HepG2 (cell line): ENCODE data around the gene MYBPC2. TPM values are rescaled to one million over a fixed set of nuclear protein-coding genes. Genes with fewer than 3 reads are reported as not detected.
A peak's percentile ranks its signal among the peaks of the same experiment; 100 is the strongest.

ENCODE experiments used
- ATAC-seq: fragments of 200-7000 bp; cut with Tn5 transposase; 3 replicates; pipeline ENCODE4 v1.9.1; 2020; ENCODE audit warnings: mild to moderate bottlenecking, moderate library complexity
- BruUV-seq: library from RNA; stranded (reverse); fragments of 400-500 nt; replicated peaks from 2 replicates; lab custom pipeline; 2021; lab: Mats Ljungman, UMichigan
- CTCF ChIA-PET: fragments of 300-600 bp; formaldehyde crosslinking; extraction: SDS; loops from one replicate; lab custom pipeline; 2021; ENCODE audit warnings: low total read pairs, inconsistent platforms, low intra/inter-chr PET ratio; lab: Yijun Ruan, JAX
- POLR2A ChIA-PET: fragments of 350-600 bp; sonication (Branson Sonifier 250); formaldehyde crosslinking; loops from one replicate; lab custom pipeline; 2020; ENCODE audit warnings: antibody characterized with exemption, inconsistent platforms; lab: Yijun Ruan, JAX
- DNase-seq: peaks from one replicate; pipeline ENCODE4 v3.0.0-alpha.2; 2015; ENCODE audit warnings: low spot score
- FAIRE-seq: peaks from 3 replicates; lab custom pipeline; 2011; peaks lifted over from hg19 to GRCh38; lab: Jason Lieb, UNC
- H2AFZ ChIP-seq: one replicate; pipeline ENCODE4 v1.6.1; 2011; ENCODE audit warnings: low read length, inconsistent platforms
- H3K27ac ChIP-seq: fragments of 300-600 bp; 3 replicates; pipeline ENCODE4 v1.8.0; 2011; ENCODE audit warnings: mixed run types, mild to moderate bottlenecking, mixed read lengths, low read length, inconsistent platforms; ENCODE audit not compliant: insufficient read depth; ENCODE audit errors: extremely low read length
- H3K27me3 ChIP-seq, 2 experiments: fragments of 200-600 bp in 1 of 2; 2 replicates in 1 of 2; 3 replicates in 1 of 2; pipeline versions ENCODE4 v1.6.0 to v1.8.0; 2011; ENCODE audit warnings: low read length in 2 of 2, mild to moderate bottlenecking in 2 of 2, moderate library complexity in 2 of 2, inconsistent platforms in 1 of 2; ENCODE audit not compliant: insufficient read depth in 2 of 2, control insufficient read depth in 1 of 2
- H3K36me3 ChIP-seq, 2 experiments: fragments of 200-600 bp in 1 of 2; replicated peaks in 1 of 2; 2 replicates in 1 of 2; 3 replicates in 1 of 2; pipeline versions ENCODE4 v1.5.1 to v1.8.0; 2011; ENCODE audit warnings: low read length in 2 of 2, inconsistent platforms in 1 of 2; ENCODE audit not compliant: insufficient read depth in 2 of 2, control insufficient read depth in 1 of 2
- H3K4me1 ChIP-seq: 2 replicates; pipeline ENCODE4 v1.5.1; 2012; ENCODE audit warnings: low read length, inconsistent platforms; ENCODE audit not compliant: insufficient read depth
- H3K4me2 ChIP-seq: 2 replicates; pipeline ENCODE4 v1.6.0; 2011; ENCODE audit warnings: low read depth, low read length, inconsistent platforms
- H3K4me3 ChIP-seq, 3 experiments: fragments of 200-600 bp in 1 of 3; sonication (generic), shearing (Covaris generic) in 1 of 3; replicated peaks in 1 of 3; 2 replicates each; pipeline ENCODE4 v1.5.1; 2011 to 2016; ENCODE audit warnings: low read length in 3 of 3, inconsistent platforms in 2 of 3, low read depth in 2 of 3, mild to moderate bottlenecking in 2 of 3, control low read depth in 1 of 3, mixed read lengths in 1 of 3; ENCODE audit not compliant: insufficient read depth in 1 of 3
- H3K79me2 ChIP-seq: one replicate; pipeline ENCODE4 v1.6.1; 2011; ENCODE audit warnings: low read length, inconsistent platforms; ENCODE audit not compliant: insufficient read depth
- H3K9ac ChIP-seq: 2 replicates; pipeline ENCODE4 v1.6.0; 2011; ENCODE audit warnings: mild to moderate bottlenecking, low read depth, low read length, inconsistent platforms; ENCODE audit not compliant: insufficient read depth
- H3K9me3 ChIP-seq: 2 replicates; pipeline ENCODE4 v1.5.1; 2012; ENCODE audit warnings: mild to moderate bottlenecking, low read length
- H4K20me1 ChIP-seq: 2 replicates; pipeline ENCODE4 v1.6.0; 2011; ENCODE audit warnings: inconsistent platforms, mild to moderate bottlenecking, low read length, moderate library complexity; ENCODE audit not compliant: insufficient read depth
- CBX1 ChIP-seq: IDR thresholded peaks from one replicate; pipeline ENCODE4 v1.6.1; 2016; ENCODE audit warnings: antibody characterized with exemption, low read depth
- FOSL1 ChIP-seq: sonication (generic); formaldehyde crosslinking; IDR thresholded peaks from 2 replicates; pipeline ENCODE4 v1.9.0; 2021; ENCODE audit warnings: missing genetic modification reagents, borderline replicate concordance
- GABPA ChIP-seq, 2 experiments: IDR thresholded peaks; 2 replicates each; pipeline ENCODE4 v1.6.1; 2011 to 2016; ENCODE audit warnings: low read depth in 2 of 2, low read length in 1 of 2, missing biosample characterization in 1 of 2, missing genetic modification characterization in 1 of 2
- GTF2F1 ChIP-seq: fragments of 150-350 bp; IDR thresholded peaks from 2 replicates; pipeline ENCODE4 v1.6.1; 2014; ENCODE audit warnings: low read length
- PCBP2 ChIP-seq: fragments of 200-400 bp; formaldehyde crosslinking; optimal IDR thresholded peaks from 2 replicates; pipeline ENCODE3; 2018; ENCODE audit warnings: low read length, low read depth; ENCODE audit not compliant: poor library complexity, severe bottlenecking
- SMARCC2 ChIP-seq: fragments of 450-650 bp; IDR thresholded peaks from 2 replicates; pipeline ENCODE4 v1.6.1; 2017; ENCODE audit warnings: antibody characterized with exemption, mild to moderate bottlenecking
- SMARCE1 ChIP-seq: fragments of 450-650 bp; IDR thresholded peaks from 2 replicates; pipeline ENCODE4 v1.6.1; 2017; ENCODE audit warnings: borderline replicate concordance
- ZBTB3 ChIP-seq: sonication (generic); formaldehyde crosslinking; IDR thresholded peaks from 2 replicates; pipeline ENCODE4 v1.4.0; 2020; ENCODE audit warnings: low read depth, mild to moderate bottlenecking, moderate library complexity, missing genetic modification reagents, borderline replicate concordance
- ZFY ChIP-seq: sonication (generic); formaldehyde crosslinking; IDR thresholded peaks from 2 replicates; pipeline ENCODE4 v1.4.0; 2020; ENCODE audit warnings: missing genetic modification reagents
- ZNF263 ChIP-seq: sonication (generic); formaldehyde crosslinking; IDR thresholded peaks from 2 replicates; pipeline ENCODE4 v1.4.0; 2020; ENCODE audit warnings: missing genetic modification reagents
- ZSCAN25 ChIP-seq: sonication (generic); formaldehyde crosslinking; IDR thresholded peaks from 2 replicates; pipeline ENCODE4 v1.8.0; 2022; ENCODE audit warnings: mild to moderate bottlenecking, missing genetic modification reagents
- WGBS: methylation state at CpG from one replicate; pipeline ENCODE4 v1.1.6; 2017; ENCODE audit warnings: low lambda C conversion rate; 5-methylcytosine and 5-hydroxymethylcytosine counted together
- in situ Hi-C: cut with HindIII; loops from 2 replicates; pipeline ENCODE4 v1.10.0; 2017; ENCODE audit warnings: low pct_unique_long_range_greater_than_20kb; ENCODE audit not compliant: extremely low pct_ligation_motif_present
- intact Hi-C: fragments of 100-400 bp; cut with micrococcal nuclease; formaldehyde crosslinking; loops from one replicate; pipeline ENCODE4 v1.10.0; 2022; ENCODE audit not compliant: unreplicated experiment
- polyA plus RNA-seq, 8 experiments: library from polyadenylated mRNA; depleted of rRNA in 3 of 8; stranded (reverse) in 7 of 8; unstranded in 1 of 8; fragments of >200 nt; fragmentation: Illumina TruSeq in 4 of 8; extraction: Trizol in 4 of 8; gene quantifications; 2 replicates each; pipeline versions ENCODE4 v1.2.1 to v1.2.3, GENCODE V29; 2011 to 2016; ENCODE audit warnings: low read depth in 4 of 8, missing spikeins in 1 of 8, mixed read lengths in 1 of 8; ENCODE audit not compliant: insufficient read depth in 1 of 8
- total RNA-seq, 5 experiments: library from RNA; depleted of rRNA; stranded (reverse); fragments of >200 nt; fragmentation: Illumina TruSeq; extraction: Trizol; gene quantifications; 2 replicates each; pipeline ENCODE4 v1.2.3, GENCODE V29; 2016; ENCODE audit warnings: low read depth in 1 of 5
- TF ChIP-seq, protein P1 (sequence below): sonication (generic); formaldehyde crosslinking; IDR thresholded peaks from 2 replicates; pipeline ENCODE4 v1.8.1; 2023; ENCODE audit warnings: missing genetic modification reagents, inconsistent platforms, borderline replicate concordance
- TF ChIP-seq, protein P2 (sequence below): sonication (generic); formaldehyde crosslinking; IDR thresholded peaks from 2 replicates; pipeline ENCODE4 v1.5.0; 2020; ENCODE audit warnings: mild to moderate bottlenecking, missing genetic modification reagents, moderate library complexity
- TF ChIP-seq, protein P3 (sequence below): sonication (generic); formaldehyde crosslinking; IDR thresholded peaks from 2 replicates; pipeline ENCODE4 v1.4.0; 2020; ENCODE audit warnings: missing genetic modification reagents

MYBPC2 gene
- total and polyA plus RNA-seq, 2 of the 13 experiments (the other 11 are each of a cell fraction or from before 2014, with no cell fraction given), result not detected

DNA sequence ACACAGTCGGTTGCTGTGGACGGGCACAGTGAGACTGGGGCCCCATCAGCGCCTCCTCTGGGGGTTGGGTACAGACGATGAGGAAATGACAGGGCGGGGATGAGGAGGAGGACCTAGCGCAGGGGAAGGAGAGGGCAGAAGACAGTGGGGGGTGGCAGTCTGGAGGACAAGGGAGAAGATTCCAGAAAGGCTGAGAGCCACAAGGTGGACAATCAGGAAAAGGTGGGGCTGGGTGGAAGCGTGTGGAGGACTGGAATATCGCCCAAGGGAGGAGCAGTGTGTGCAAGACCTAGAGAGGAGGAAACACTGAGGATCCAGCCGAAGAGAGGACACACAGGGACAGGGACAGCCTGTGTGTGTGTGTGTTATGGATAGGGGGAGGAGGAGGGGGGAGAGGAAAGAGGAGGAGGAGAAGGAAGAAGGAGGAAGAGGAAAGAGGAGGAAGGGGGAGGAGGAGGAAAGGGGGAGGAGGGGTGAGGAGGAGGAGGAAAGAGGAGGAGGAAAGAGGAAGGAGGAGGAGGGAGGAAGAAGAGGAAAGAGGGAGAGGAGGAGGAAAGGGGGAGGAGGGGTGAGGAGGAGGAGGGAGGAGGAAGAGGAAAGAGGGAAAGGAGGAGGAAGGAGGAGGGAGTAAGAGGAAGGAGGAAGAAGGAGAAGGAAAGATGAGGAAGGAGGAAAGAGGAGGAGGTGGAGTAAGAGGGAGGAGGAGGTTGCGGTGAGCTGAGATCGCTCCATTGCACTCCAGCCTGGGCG lies 59.8 kb downstream of the MYBPC2 start:
- no peak overlapping the region for H2AFZ ChIP-seq
- TF ChIP-seq PCBP2 (peak; percentile 66), SMARCE1 (no peak)
- TF ChIP-seq, protein P1, sequence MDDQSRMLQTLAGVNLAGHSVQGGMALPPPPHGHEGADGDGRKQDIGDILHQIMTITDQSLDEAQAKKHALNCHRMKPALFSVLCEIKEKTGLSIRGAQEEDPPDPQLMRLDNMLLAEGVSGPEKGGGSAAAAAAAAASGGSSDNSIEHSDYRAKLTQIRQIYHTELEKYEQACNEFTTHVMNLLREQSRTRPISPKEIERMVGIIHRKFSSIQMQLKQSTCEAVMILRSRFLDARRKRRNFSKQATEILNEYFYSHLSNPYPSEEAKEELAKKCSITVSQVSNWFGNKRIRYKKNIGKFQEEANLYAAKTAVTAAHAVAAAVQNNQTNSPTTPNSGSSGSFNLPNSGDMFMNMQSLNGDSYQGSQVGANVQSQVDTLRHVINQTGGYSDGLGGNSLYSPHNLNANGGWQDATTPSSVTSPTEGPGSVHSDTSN (CRISPR knock-in tag), result no peak
- no peak overlapping the region for H3K9ac ChIP-seq
- peaks cover 11% of the 10 kb centered on the region for H3K4me1 ChIP-seq
- H3K9me3 ChIP-seq, result no peaks in the 10 kb centered on the region
- intact Hi-C loops, result no loop called here
- no TSS peak for BruUV-seq
- H3K27ac ChIP-seq, result no peak overlapping the region
- FAIRE-seq (no peak), DNase-seq (no peak), ATAC-seq (no peak; the same call in 2 of the 3 replicates)
- H3K4me2 ChIP-seq, result no peak overlapping the region
- H4K20me1 ChIP-seq, result no peaks in the 10 kb centered on the region
- in situ Hi-C loops, result no loop called here
- POLR2A ChIA-PET, result no interaction called here
- H3K36me3 ChIP-seq, result no peaks in the 10 kb centered on the region
- 14% methylated on average over 11 of the region's 12 CpGs for WGBS
- CTCF ChIA-PET, result no interaction called here
- no peaks in the 10 kb centered on the region for H3K79me2 ChIP-seq
- no peak overlapping the region for H3K4me3 ChIP-seq
- H3K27me3 ChIP-seq, result peaks cover 6 to 26% of the 10 kb centered on the region in 2 experiments; a peak in 3 of 5 replicates

DNA sequence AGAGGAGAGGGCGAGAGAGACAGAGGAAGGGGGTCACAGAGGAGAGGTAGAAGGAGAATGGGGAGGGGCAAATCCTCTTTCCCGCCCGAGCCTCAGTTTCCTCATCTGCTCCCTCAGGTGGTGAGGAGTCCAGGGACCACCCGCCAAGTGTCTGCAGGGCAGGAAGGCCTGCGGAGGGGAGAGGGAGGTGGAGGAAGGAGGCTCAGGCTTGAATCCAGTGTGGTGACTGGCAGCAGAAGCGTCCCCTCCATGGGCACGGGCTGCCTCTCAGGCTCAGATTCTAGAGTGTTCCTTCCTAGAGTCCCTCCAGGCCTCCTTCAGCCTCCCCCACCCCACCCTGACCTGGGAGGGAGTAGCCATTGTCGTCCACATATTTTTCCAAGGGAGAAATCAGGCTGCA lies 60.5 kb downstream of the MYBPC2 start:
- Histone ChIP-seq H4K20me1 (no peaks in the 10 kb centered on the region), H3K36me3 (no peaks in the 10 kb centered on the region), H3K4me1 (peaks cover 11% of the 10 kb centered on the region), H3K9me3 (no peaks in the 10 kb centered on the region), H3K27me3 (peaks cover 6 to 30% of the 10 kb centered on the region in 2 experiments; a peak in 4 of 5 replicates), H3K79me2 (no peaks in the 10 kb centered on the region), H3K27ac (no peak overlapping the region), H3K4me3 (no peak overlapping the region), H2AFZ (no peak overlapping the region), H3K9ac (no peak overlapping the region), H3K4me2 (no peak overlapping the region)
- CTCF ChIA-PET, result no interaction called here
- FAIRE-seq (no peak), ATAC-seq (no peak), DNase-seq (no peak)
- WGBS, result 19% methylated on average over 6 of the region's 8 CpGs
- in situ Hi-C loops, result no loop called here
- BruUV-seq, result no TSS peak
- POLR2A ChIA-PET, result no interaction called here
- intact Hi-C loops, result no loop called here
- TF ChIP-seq ZNF263 (CRISPR knock-in tag) (no peak), FOSL1 (CRISPR knock-in tag) (no peak), SMARCC2 (no peak), ZSCAN25 (CRISPR knock-in tag) (no peak), CBX1 (no peak), GABPA (IDR thresholded peaks at IDR 0.05; ENCODE audit: low read depth, low read length) (no peak), GABPA (CRISPR knock-in tag; IDR thresholded peaks at IDR 0.05; ENCODE audit: low read depth) (no peak), ZFY (CRISPR knock-in tag) (no peak), GTF2F1 (no peak), ZBTB3 (no peak)
- TF ChIP-seq, protein P2, sequence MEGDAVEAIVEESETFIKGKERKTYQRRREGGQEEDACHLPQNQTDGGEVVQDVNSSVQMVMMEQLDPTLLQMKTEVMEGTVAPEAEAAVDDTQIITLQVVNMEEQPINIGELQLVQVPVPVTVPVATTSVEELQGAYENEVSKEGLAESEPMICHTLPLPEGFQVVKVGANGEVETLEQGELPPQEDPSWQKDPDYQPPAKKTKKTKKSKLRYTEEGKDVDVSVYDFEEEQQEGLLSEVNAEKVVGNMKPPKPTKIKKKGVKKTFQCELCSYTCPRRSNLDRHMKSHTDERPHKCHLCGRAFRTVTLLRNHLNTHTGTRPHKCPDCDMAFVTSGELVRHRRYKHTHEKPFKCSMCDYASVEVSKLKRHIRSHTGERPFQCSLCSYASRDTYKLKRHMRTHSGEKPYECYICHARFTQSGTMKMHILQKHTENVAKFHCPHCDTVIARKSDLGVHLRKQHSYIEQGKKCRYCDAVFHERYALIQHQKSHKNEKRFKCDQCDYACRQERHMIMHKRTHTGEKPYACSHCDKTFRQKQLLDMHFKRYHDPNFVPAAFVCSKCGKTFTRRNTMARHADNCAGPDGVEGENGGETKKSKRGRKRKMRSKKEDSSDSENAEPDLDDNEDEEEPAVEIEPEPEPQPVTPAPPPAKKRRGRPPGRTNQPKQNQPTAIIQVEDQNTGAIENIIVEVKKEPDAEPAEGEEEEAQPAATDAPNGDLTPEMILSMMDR (CRISPR knock-in tag), result no peak
- TF ChIP-seq, protein P3, sequence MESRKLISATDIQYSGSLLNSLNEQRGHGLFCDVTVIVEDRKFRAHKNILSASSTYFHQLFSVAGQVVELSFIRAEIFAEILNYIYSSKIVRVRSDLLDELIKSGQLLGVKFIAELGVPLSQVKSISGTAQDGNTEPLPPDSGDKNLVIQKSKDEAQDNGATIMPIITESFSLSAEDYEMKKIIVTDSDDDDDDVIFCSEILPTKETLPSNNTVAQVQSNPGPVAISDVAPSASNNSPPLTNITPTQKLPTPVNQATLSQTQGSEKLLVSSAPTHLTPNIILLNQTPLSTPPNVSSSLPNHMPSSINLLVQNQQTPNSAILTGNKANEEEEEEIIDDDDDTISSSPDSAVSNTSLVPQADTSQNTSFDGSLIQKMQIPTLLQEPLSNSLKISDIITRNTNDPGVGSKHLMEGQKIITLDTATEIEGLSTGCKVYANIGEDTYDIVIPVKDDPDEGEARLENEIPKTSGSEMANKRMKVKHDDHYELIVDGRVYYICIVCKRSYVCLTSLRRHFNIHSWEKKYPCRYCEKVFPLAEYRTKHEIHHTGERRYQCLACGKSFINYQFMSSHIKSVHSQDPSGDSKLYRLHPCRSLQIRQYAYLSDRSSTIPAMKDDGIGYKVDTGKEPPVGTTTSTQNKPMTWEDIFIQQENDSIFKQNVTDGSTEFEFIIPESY, result no peak
